Smooth muscle cell (in vitro differentiated cells): ENCODE measurements around the gene TRIM22. TPM values are rescaled to one million over a fixed set of nuclear protein-coding genes. Genes with fewer than 3 reads are reported as not detected.
"Not testable (repeated sequence)": the region's sequence is repeated elsewhere in the genome, so short reads cannot be mapped to it uniquely, and the experiment has no call there.

Source experiments
- DNase-seq: peaks from one replicate; lab custom pipeline; 2025; ENCODE audit not compliant: unreplicated experiment; lab: John Stamatoyannopoulos, UW
- H2AFZ ChIP-seq: fragments of 200-600 bp; sonication (generic); 2 replicates; pipeline ENCODE4 v1.6.0; 2016; ENCODE audit warnings: antibody characterized with exemption, low read depth, mild to moderate bottlenecking
- H3F3A ChIP-seq: fragments of 200-600 bp; sonication (generic); 2 replicates; pipeline ENCODE4 v1.6.0; 2017; ENCODE audit warnings: antibody characterized with exemption, low read depth
- H3K27ac ChIP-seq: fragments of 200-600 bp; sonication (generic); 2 replicates; pipeline ENCODE4 v1.5.1; 2016; ENCODE audit warnings: low read depth, mild to moderate bottlenecking
- H3K27me3 ChIP-seq: fragments of 200-600 bp; sonication (generic); 2 replicates; pipeline ENCODE4 v1.6.1; 2016; ENCODE audit warnings: low read depth, mild to moderate bottlenecking
- H3K36me3 ChIP-seq: fragments of 200-600 bp; sonication (generic); 2 replicates; pipeline ENCODE4 v1.5.1; 2016; ENCODE audit warnings: low read depth
- H3K4me1 ChIP-seq: fragments of 200-600 bp; sonication (generic); 2 replicates; pipeline ENCODE4 v1.5.1; 2016; ENCODE audit warnings: low read depth
- H3K4me2 ChIP-seq: fragments of 200-600 bp; sonication (generic); 2 replicates; pipeline ENCODE4 v1.6.0; 2016; ENCODE audit warnings: mild to moderate bottlenecking
- H3K4me3 ChIP-seq: fragments of 200-600 bp; sonication (generic); 2 replicates; pipeline ENCODE4 v1.5.1; 2016; ENCODE audit warnings: mild to moderate bottlenecking
- H3K79me2 ChIP-seq: fragments of 200-600 bp; sonication (generic); 2 replicates; pipeline ENCODE4 v1.6.0; 2016; ENCODE audit warnings: low read depth, mild to moderate bottlenecking
- H3K9ac ChIP-seq: fragments of 200-600 bp; sonication (generic); 2 replicates; pipeline ENCODE4 v1.6.0; 2016; ENCODE audit warnings: low read depth
- H3K9me3 ChIP-seq: fragments of 200-600 bp; sonication (generic); replicated peaks from 2 replicates; pipeline ENCODE4 v1.5.1; 2016; ENCODE audit warnings: low read depth
- H4K20me1 ChIP-seq: fragments of 200-600 bp; sonication (generic); 2 replicates; pipeline ENCODE4 v1.6.0; 2016; ENCODE audit warnings: low read depth
- CTCF ChIP-seq: fragments of 200-600 bp; sonication (generic); IDR thresholded peaks from 2 replicates; pipeline ENCODE4 v1.5.1; 2017; ENCODE audit warnings: borderline replicate concordance, mild to moderate bottlenecking, antibody characterized with exemption; ENCODE audit not compliant: insufficient read depth, poor library complexity, severe bottlenecking
- WGBS: methylation state at CpG from one replicate; pipeline ENCODE4 v1.1.7; 2016; ENCODE audit warnings: low lambda C conversion rate; 5-methylcytosine and 5-hydroxymethylcytosine counted together
- polyA plus RNA-seq: library from polyadenylated mRNA; unstranded; fragments of >200 nt; fragmentation: Nextera tagmentation; extraction: Ambion mirVana; gene quantifications from 2 replicates; pipeline ENCODE4 v1.2.1, GENCODE V29; 2016
- total RNA-seq: library from RNA; depleted of rRNA; stranded (reverse); fragments of >200 nt; gene quantifications from 2 replicates; pipeline ENCODE4 v1.2.3, GENCODE V29; 2014

The TRIM22 gene
- total and polyA plus RNA-seq, 2 experiments from 2014 or later, result 26.1 to 34.4 TPM

GRCh38 chr11:5688482-5688881, 1.1 kb upstream of the TRIM22 start:
- Histone ChIP-seq H4K20me1 (no peaks in the 10 kb centered on the region), H3K4me1 (peaks cover 31% of the 10 kb centered on the region), H3K4me3 (no peak overlapping the region), H3K9me3 (no peaks in the 10 kb centered on the region), H3K9ac (no peak overlapping the region), H3K79me2 (peaks cover 7% of the 10 kb centered on the region), H3K27me3 (no peaks in the 10 kb centered on the region), H2AFZ (no peak overlapping the region), H3K4me2 (no peak overlapping the region), H3F3A (no peaks in the 10 kb centered on the region), H3K27ac (no peak overlapping the region), H3K36me3 (no peaks in the 10 kb centered on the region)
- 100% methylated on average over 1 of the region's 1 CpG for WGBS
- no peak for TF ChIP-seq CTCF
- DNase-seq, result no peak

GRCh38 chr11:5690216-5690615, 626 bp downstream of the TRIM22 start:
- peak overlapping the region; percentile 91 for H2AFZ ChIP-seq
- no peak for TF ChIP-seq CTCF
- no peaks in the 10 kb centered on the region for H3K9me3 ChIP-seq
- no peaks in the 10 kb centered on the region for H3K79me2 ChIP-seq
- H3K9ac ChIP-seq, result peak overlapping the region; percentile 73
- H3F3A ChIP-seq, result no peaks in the 10 kb centered on the region
- peak overlapping the region; percentile 76 for H3K4me2 ChIP-seq
- no peaks in the 10 kb centered on the region for H3K27me3 ChIP-seq
- H3K4me1 ChIP-seq, result peaks cover 21% of the 10 kb centered on the region
- peak overlapping the region; percentile 33 for H3K4me3 ChIP-seq
- 42% methylated on average over 5 of the region's 5 CpGs for WGBS
- no peaks in the 10 kb centered on the region for H3K36me3 ChIP-seq
- no peaks in the 10 kb centered on the region for H4K20me1 ChIP-seq
- peak overlapping the region; percentile 82 for H3K27ac ChIP-seq
- DNase-seq, result no peak

- Histone ChIP-seq H3K9me3 (no peaks in the 10 kb centered on the region), H3K4me3 (peak overlapping the region; percentile 33), H2AFZ (peak overlapping the region; percentile 91), H3K79me2 (no peaks in the 10 kb centered on the region), H3K9ac (peak overlapping the region; percentile 73), H3K4me1 (peaks cover 19% of the 10 kb centered on the region), H3K27me3 (no peaks in the 10 kb centered on the region), H3K27ac (peak overlapping the region; percentile 82), H3K36me3 (no peaks in the 10 kb centered on the region), H4K20me1 (no peaks in the 10 kb centered on the region), H3K4me2 (peak overlapping the region; percentile 76), H3F3A (no peaks in the 10 kb centered on the region)
- no peak for TF ChIP-seq CTCF
- no peak for DNase-seq
- 78% methylated on average over 5 of the region's 5 CpGs for WGBS
Measured at GRCh38 chr11:5690736-5691135, 1.1 kb downstream of the TRIM22 start.

- H3K9me3 ChIP-seq, H3K27me3 ChIP-seq, H3K36me3 ChIP-seq, H2AFZ ChIP-seq, H3K9ac ChIP-seq, H4K20me1 ChIP-seq, H3K4me3 ChIP-seq, DNase-seq, H3F3A ChIP-seq, H3K79me2 ChIP-seq: not testable (repeated sequence)
- peak overlapping the region; percentile 82 for H3K27ac ChIP-seq
- peak overlapping the region; percentile 76 for H3K4me2 ChIP-seq
- WGBS, result 76% methylated on average over 12 of the region's 12 CpGs
- H3K4me1 ChIP-seq, result peaks cover 19% of the 10 kb centered on the region
Measured at GRCh38 chr11:5691238-5691963, 1.8 kb downstream of the TRIM22 start.
